RWPE1 (cell line): ENCODE results near the gene ZC2HC1C.

Source experiments
- CTCF ChIA-PET: fragments of 350-600 bp; sonication (Branson Sonifier 250); formaldehyde crosslinking; extraction: SDS; loops from one replicate; lab custom pipeline; 2021; lab: Yijun Ruan, JAX
- POLR2A ChIA-PET: fragments of 400-600 bp; formaldehyde crosslinking; extraction: SDS; loops from one replicate; lab custom pipeline; 2020; ENCODE audit warnings: antibody characterized with exemption; ENCODE audit not compliant: low non-redundant PET; lab: Yijun Ruan, JAX
- DNase-seq: peaks from one replicate; pipeline ENCODE4 v3.0.0; 2012; ENCODE audit warnings: low spot score
- H3K27ac ChIP-seq: fragments of 450-650 bp; 2 replicates; pipeline ENCODE4 v1.5.1; 2017
- TF ChIP-seq, protein P1 (sequence below): fragments of 450-650 bp; conservative IDR thresholded peaks from 2 replicates; pipeline ENCODE4 v1.5.1; 2017; ENCODE audit warnings: low read depth, mild to moderate bottlenecking

Gene ZC2HC1C

GRCh38 chr14:75049731-75050201 lies 19.7 kb upstream of the ZC2HC1C start:
- ChIA-PET CTCF (interaction anchor here (0.7 kb wide), 1 partner anchor 39 kb away, joined by 4 read pairs; no protein-coding TSS in a partner anchor), POLR2A (no interaction called here)
- H3K27ac ChIP-seq, result no peak overlapping the region
- TF ChIP-seq, protein P1, sequence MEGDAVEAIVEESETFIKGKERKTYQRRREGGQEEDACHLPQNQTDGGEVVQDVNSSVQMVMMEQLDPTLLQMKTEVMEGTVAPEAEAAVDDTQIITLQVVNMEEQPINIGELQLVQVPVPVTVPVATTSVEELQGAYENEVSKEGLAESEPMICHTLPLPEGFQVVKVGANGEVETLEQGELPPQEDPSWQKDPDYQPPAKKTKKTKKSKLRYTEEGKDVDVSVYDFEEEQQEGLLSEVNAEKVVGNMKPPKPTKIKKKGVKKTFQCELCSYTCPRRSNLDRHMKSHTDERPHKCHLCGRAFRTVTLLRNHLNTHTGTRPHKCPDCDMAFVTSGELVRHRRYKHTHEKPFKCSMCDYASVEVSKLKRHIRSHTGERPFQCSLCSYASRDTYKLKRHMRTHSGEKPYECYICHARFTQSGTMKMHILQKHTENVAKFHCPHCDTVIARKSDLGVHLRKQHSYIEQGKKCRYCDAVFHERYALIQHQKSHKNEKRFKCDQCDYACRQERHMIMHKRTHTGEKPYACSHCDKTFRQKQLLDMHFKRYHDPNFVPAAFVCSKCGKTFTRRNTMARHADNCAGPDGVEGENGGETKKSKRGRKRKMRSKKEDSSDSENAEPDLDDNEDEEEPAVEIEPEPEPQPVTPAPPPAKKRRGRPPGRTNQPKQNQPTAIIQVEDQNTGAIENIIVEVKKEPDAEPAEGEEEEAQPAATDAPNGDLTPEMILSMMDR, result no peak
- no peak for DNase-seq

GRCh38 chr14:75050852-75051555 lies 18.4 kb upstream of the ZC2HC1C start, which contains the start of gene MLH3:
TSS of gene MLH3 (minus strand) at chr14:75051467. CDS start at chr14:75049655, 1,812 bp downstream.
- ChIA-PET POLR2A (interaction anchor here (0.6 kb wide), 1 partner anchor 20 kb away, joined by 4 read pairs; no protein-coding TSS in a partner anchor), CTCF (no interaction called here)
- peak; percentile 93 for DNase-seq
- H3K27ac ChIP-seq, result peak within 1 kb of the TSS; percentile 80
- TF ChIP-seq, protein P1, result no peak

DNA sequence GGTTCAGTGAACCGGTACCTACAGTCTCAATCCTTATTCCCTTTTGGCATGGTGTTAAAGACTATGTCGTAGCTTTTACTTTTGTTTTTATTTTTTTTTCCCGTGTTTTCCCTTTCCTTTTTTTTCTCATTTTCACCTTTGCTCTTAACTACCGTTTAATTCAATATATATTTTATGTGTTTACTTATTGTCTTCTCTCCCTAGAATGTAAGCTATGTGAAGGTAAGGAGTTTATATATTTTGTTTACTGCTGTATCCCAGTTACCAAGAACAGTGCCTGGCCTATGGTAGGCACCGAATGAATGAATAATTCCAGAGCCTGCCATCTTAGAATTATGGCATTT lies 17.9 kb upstream of the ZC2HC1C start:
- CTCF ChIA-PET, result interaction anchor here (0.6 kb wide), 1 partner anchor 36 kb away, joined by 3 read pairs; no protein-coding TSS in a partner anchor
- H3K27ac ChIP-seq, result peak overlapping the region; percentile 80
- DNase-seq, result no peak
- TF ChIP-seq, protein P1, result no peak
- POLR2A ChIA-PET, result interaction anchor here (0.6 kb wide), 1 partner anchor 19 kb away, joined by 4 read pairs; no protein-coding TSS in a partner anchor

GRCh38 chr14:75053396-75054291 lies 15.8 kb upstream of the ZC2HC1C start:
- TF ChIP-seq, protein P1, result no peak
- no peak overlapping the region for H3K27ac ChIP-seq
- DNase-seq, result no peak
- ChIA-PET CTCF (no interaction called here), POLR2A (interaction anchor here (0.7 kb wide), 1 partner anchor 8 kb away, joined by 3 read pairs; no protein-coding TSS in a partner anchor)

- ChIA-PET POLR2A (no interaction called here), CTCF (interaction anchor here (1.0 kb wide), 1 partner anchor 110 kb away, joined by 5 read pairs; no protein-coding TSS in a partner anchor)
- H3K27ac ChIP-seq, result no peak overlapping the region
- TF ChIP-seq, protein P1, result no peak
- DNase-seq, result no peak
These were observed 15.0 kb upstream of the ZC2HC1C start for GRCh38 chr14:75054421-75054820.

DNA sequence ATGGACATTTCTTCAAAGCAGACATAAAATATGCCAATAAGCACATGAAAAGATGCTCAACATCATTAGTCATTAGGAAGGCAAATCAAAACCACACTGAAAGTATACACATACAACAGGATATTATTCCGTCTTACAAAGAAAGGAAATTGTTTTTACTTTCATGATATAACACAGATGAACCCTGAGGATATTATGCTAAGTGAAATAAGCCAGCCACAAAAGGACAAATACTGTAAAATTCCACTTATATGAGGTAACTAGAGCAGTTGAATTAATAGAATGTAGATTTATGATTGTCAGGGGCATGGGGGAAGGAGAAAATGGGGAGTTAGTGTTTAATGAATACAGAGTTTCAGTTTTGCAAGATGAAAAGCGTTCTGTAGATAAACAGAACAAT lies 9.8 kb upstream of the ZC2HC1C start:
- POLR2A ChIA-PET, result no interaction called here
- no peak overlapping the region for H3K27ac ChIP-seq

More for the DNA sequence above, 9.8 kb upstream of the ZC2HC1C start:
- TF ChIP-seq, protein P1, result no peak
- CTCF ChIA-PET, result interaction anchor here (0.6 kb wide), 1 partner anchor 242 kb away, joined by 3 read pairs; no protein-coding TSS in a partner anchor
- DNase-seq, result no peak
